ENCODE measurements around the gene DHFR. TPM values are rescaled to one million over a fixed set of nuclear protein-coding genes. Genes with fewer than 3 reads are reported as not detected.

DHFR gene
- polyA plus RNA-seq, 5 donors: 32.8 to 86.4 (median 54.7) TPM

GRCh38 chr5:80659106-80659505 lies 4.3 kb upstream of the DHFR start:
- no peak for DNase-seq

- no peak for DNase-seq
Measured at GRCh38 chr5:80656425-80656824, 1.6 kb upstream of the DHFR start.

- no peak for DNase-seq
Measured at GRCh38 chr5:80655231-80655774, 520 bp upstream of the DHFR start.

- DNase-seq: no peak
Measured at GRCh38 chr5:80654054-80654390, 761 bp downstream of the DHFR start.

- DNase-seq: no peak
Measured at GRCh38 chr5:80653502-80653901, 1.3 kb downstream of the DHFR start.

- no peak for DNase-seq
Measured at GRCh38 chr5:80646926-80647325, 7.9 kb downstream of the DHFR start.

GRCh38 chr5:80644900-80645299 lies 9.9 kb downstream of the DHFR start:
- DNase-seq: peak in 1 of 2 donors; percentile 4

- no peak for DNase-seq
Measured at GRCh38 chr5:80641353-80641752, 13.4 kb downstream of the DHFR start.

- no peak for DNase-seq
Measured at GRCh38 chr5:80634193-80634592, 20.6 kb downstream of the DHFR start.

- no peak for DNase-seq
Measured at GRCh38 chr5:80632700-80633099, 22.1 kb downstream of the DHFR start.

GRCh38 chr5:80631278-80632259 lies 23.2 kb downstream of the DHFR start:
- DNase-seq: no peak

- no peak for DNase-seq
Measured at GRCh38 chr5:80629281-80629680, 25.5 kb downstream of the DHFR start.

- no peak for DNase-seq
Measured at GRCh38 chr5:80625230-80625629, 29.6 kb downstream of the DHFR start.

GRCh38 chr5:80623999-80624398 lies 30.8 kb downstream of the DHFR start:
- no peak for DNase-seq

GRCh38 chr5:80622756-80623155 lies 32.0 kb downstream of the DHFR start:
- no peak for DNase-seq

GRCh38 chr5:80620211-80620610 lies 34.6 kb downstream of the DHFR start:
- no peak for DNase-seq

- no peak for DNase-seq
Measured at GRCh38 chr5:80619086-80619485, 35.7 kb downstream of the DHFR start.

GRCh38 chr5:80618438-80618837 lies 36.3 kb downstream of the DHFR start:
- DNase-seq: no peak

GRCh38 chr5:80615266-80615914 lies 39.4 kb downstream of the DHFR start:
- DNase-seq: no peak

GRCh38 chr5:80609692-80610091 lies 45.1 kb downstream of the DHFR start:
- DNase-seq: no peak

- no peak for DNase-seq
Measured at GRCh38 chr5:80608731-80609130, 46.1 kb downstream of the DHFR start.

- DNase-seq: no peak
Measured at GRCh38 chr5:80607832-80608231, 47.0 kb downstream of the DHFR start.

GRCh38 chr5:80607343-80607742 lies 47.4 kb downstream of the DHFR start:
- no peak for DNase-seq

Data from right lung (tissue), 5 donors.